Hematopoietic multipotent progenitor cell treated with erythropoietin and hydrocortisone succinate and interleukin-3 and kit ligand, for 4 days (in vitro differentiated cells): ENCODE data around the gene SCAANT1.
A peak's percentile ranks its signal among the peaks of the same experiment; 100 is the strongest.

Experiments
- DNase-seq: peaks from one replicate; pipeline ENCODE4 v3.0.0-alpha.2; 2015

The SCAANT1 gene

GRCh38 chr3:63911873-63912767, at the start of gene SCAANT1:
Gene SCAANT1 (minus strand): TSS chr3:63912383.
- peak; percentile 96 for DNase-seq

- DNase-seq, result peak; percentile 72
Observed at GRCh38 chr3:63961891-63962290, 49.7 kb upstream of the SCAANT1 start.

- peak; percentile 66 for DNase-seq
Observed at GRCh38 chr3:63960048-63960711, 48.0 kb upstream of the SCAANT1 start.

GRCh38 chr3:63959146-63959545, 47.0 kb upstream of the SCAANT1 start:
- no peak for DNase-seq

GRCh38 chr3:63955830-63956545, 43.8 kb upstream of the SCAANT1 start:
- DNase-seq, result no peak

GRCh38 chr3:63955036-63955650, 43.0 kb upstream of the SCAANT1 start:
- DNase-seq, result no peak

GRCh38 chr3:63954182-63954581, 42.0 kb upstream of the SCAANT1 start:
- no peak for DNase-seq

- DNase-seq, result peak; percentile 48
Observed at GRCh38 chr3:63952248-63952594, 40.0 kb upstream of the SCAANT1 start.

- DNase-seq, result no peak
Observed at GRCh38 chr3:63951492-63952247, 39.5 kb upstream of the SCAANT1 start.

- DNase-seq, result no peak
Observed at GRCh38 chr3:63950698-63951097, 38.5 kb upstream of the SCAANT1 start.

GRCh38 chr3:63949005-63949404, 36.8 kb upstream of the SCAANT1 start:
- DNase-seq, result no peak

- no peak for DNase-seq
Observed at GRCh38 chr3:63947594-63947993, 35.4 kb upstream of the SCAANT1 start.

- DNase-seq, result no peak
Observed at GRCh38 chr3:63946753-63947152, 34.6 kb upstream of the SCAANT1 start.

GRCh38 chr3:63945558-63946096, 33.4 kb upstream of the SCAANT1 start:
- no peak for DNase-seq

GRCh38 chr3:63943678-63944077, 31.5 kb upstream of the SCAANT1 start:
- no peak for DNase-seq

GRCh38 chr3:63942528-63942927, 30.3 kb upstream of the SCAANT1 start:
- DNase-seq, result no peak

GRCh38 chr3:63940389-63940757, 28.2 kb upstream of the SCAANT1 start:
- DNase-seq, result peak; percentile 38

GRCh38 chr3:63937661-63938651, 25.8 kb upstream of the SCAANT1 start:
- peak; percentile 81 for DNase-seq

GRCh38 chr3:63936925-63937324, 24.7 kb upstream of the SCAANT1 start:
- DNase-seq, result peak; percentile 83

- DNase-seq, result peak; percentile 75
Observed at GRCh38 chr3:63934041-63934866, 22.1 kb upstream of the SCAANT1 start.
